Left cardiac atrium (tissue), 2 donors: ENCODE data around the gene PGBD4. TPM values are rescaled to one million over a fixed set of nuclear protein-coding genes. Genes with fewer than 3 reads are reported as not detected.

Experiments used
- total RNA-seq, 2 donors: library from RNA; stranded (reverse); fragmentation: NEBNext Ultra II Directional; extraction: Animal tissue kit (Norgen Biotek cat#: 25700); gene quantifications; one replicate each; pipeline ENCODE4 v1.2.1, GENCODE V29; 2021
- donor health status: DM: no; HTN: yes; CAD: no; lungs with severe emphysema.
- donor health status: DM: yes; HTN: yes; CAD: no.

PGBD4 gene
- total RNA-seq, 2 donors from 2014 or later, result 1.9 to 2.2 TPM

Other genes starting within 250 kb of the PGBD4 start
- gene CHRM5, start 133.6 kb upstream of the PGBD4 start, total RNA-seq, result not detected
- 10 to 100 TPM; 16.5 to 16.7 TPM for gene AVEN, start 62.9 kb upstream of the PGBD4 start, total RNA-seq
- gene EMC7, start 221 bp upstream of the PGBD4 start, total RNA-seq, result 10 to 100 TPM; 63.9 to 88.7 TPM
- 10 to 100 TPM; 18.9 to 24.8 TPM for gene KATNBL1, start 108.0 kb downstream of the PGBD4 start, total RNA-seq
- 10 to 100 TPM; 76.1 to 83.5 TPM for gene EMC4, start 122.9 kb downstream of the PGBD4 start, total RNA-seq
- 10 to 100 TPM; 16.0 to 19.6 TPM for gene SLC12A6, start 235.7 kb downstream of the PGBD4 start, total RNA-seq
- gene NOP10, start 241.1 kb downstream of the PGBD4 start, total RNA-seq, result 100 to 1,000 TPM; 109 to 117 TPM
- gene NUTM1, start 241.2 kb downstream of the PGBD4 start, total RNA-seq, result not detected